ENCODE measurements around the gene UCHL3.

DNA sequence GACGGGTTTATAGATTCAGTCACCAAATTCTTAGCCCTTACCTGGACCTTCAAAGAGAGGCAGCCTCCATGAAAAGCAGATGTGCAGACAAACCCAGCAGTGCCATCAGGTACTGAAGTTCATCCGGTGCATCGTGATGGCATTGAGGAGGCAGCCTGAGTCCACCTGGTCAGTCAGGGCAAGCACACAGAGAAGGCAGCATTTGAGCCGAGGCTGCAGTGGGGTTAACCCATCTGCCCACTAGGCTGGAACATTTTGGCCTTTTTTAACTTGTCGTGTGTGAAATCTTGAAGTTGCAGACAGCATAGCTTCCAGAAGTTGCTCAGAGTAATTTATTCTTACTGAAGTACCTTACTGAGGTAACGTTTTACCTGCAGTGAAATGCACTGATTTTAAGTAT lies 91.4 kb downstream of the UCHL3 start:
- TF ChIP-seq MYC (IDR thresholded peaks at IDR 0.05; ENCODE audit: low read depth, low read length) (no peak), POLR2A (IDR thresholded peaks at IDR 0.05; ENCODE audit: low read depth, low read length) (no peak), POLR2AphosphoS5 (IDR thresholded peaks at IDR 0.05; ENCODE audit: insufficient read depth, low read depth, low read length) (no peak), EZH2 (IDR thresholded peaks at IDR 0.05; ENCODE audit: borderline replicate concordance, low read depth, low read length, severe bottlenecking) (no peak), JUN (IDR thresholded peaks at IDR 0.05; ENCODE audit: borderline replicate concordance, insufficient read depth, insufficient read length, low read depth) (no peak), GATA2 (IDR thresholded peaks at IDR 0.05; ENCODE audit: insufficient read depth, insufficient read length, low read depth, low read length) (no peak)
- TF ChIP-seq, protein P1, sequence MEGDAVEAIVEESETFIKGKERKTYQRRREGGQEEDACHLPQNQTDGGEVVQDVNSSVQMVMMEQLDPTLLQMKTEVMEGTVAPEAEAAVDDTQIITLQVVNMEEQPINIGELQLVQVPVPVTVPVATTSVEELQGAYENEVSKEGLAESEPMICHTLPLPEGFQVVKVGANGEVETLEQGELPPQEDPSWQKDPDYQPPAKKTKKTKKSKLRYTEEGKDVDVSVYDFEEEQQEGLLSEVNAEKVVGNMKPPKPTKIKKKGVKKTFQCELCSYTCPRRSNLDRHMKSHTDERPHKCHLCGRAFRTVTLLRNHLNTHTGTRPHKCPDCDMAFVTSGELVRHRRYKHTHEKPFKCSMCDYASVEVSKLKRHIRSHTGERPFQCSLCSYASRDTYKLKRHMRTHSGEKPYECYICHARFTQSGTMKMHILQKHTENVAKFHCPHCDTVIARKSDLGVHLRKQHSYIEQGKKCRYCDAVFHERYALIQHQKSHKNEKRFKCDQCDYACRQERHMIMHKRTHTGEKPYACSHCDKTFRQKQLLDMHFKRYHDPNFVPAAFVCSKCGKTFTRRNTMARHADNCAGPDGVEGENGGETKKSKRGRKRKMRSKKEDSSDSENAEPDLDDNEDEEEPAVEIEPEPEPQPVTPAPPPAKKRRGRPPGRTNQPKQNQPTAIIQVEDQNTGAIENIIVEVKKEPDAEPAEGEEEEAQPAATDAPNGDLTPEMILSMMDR (IDR thresholded peaks at IDR 0.05; ENCODE audit: extremely low read depth in 1 of 2, insufficient read depth in 1 of 2, low read depth in 1 of 2, low read length in 2 of 2) = no peak
- TF ChIP-seq, protein P2, sequence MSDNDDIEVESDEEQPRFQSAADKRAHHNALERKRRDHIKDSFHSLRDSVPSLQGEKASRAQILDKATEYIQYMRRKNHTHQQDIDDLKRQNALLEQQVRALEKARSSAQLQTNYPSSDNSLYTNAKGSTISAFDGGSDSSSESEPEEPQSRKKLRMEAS (IDR thresholded peaks at IDR 0.05; ENCODE audit: insufficient read depth, insufficient read length) = no peak
